GM13977 (cell line): Measurements from ENCODE around the gene SLC44A4.

Experiments used
- DNase-seq: peaks from one replicate; pipeline ENCODE4 v3.0.0; 2012; ENCODE audit warnings: low spot score
- in situ Hi-C: fragments of 300-500 bp; cut with MboI; formaldehyde crosslinking; loops from one replicate; pipeline ENCODE4 v1.12.0; 2022; ENCODE audit warnings: low sequenced_read_pairs, low pct_unique_long_range_greater_than_20kb, mixed read lengths, inconsistent platforms; ENCODE audit not compliant: unreplicated experiment
- TF ChIP-seq, protein P1 (sequence below): IDR thresholded peaks from 2 replicates; pipeline ENCODE4 v1.5.1; 2012; ENCODE audit warnings: mild to moderate bottlenecking, control low read depth; ENCODE audit not compliant: insufficient read depth; ENCODE audit errors: extremely low read depth, missing control alignments

The SLC44A4 gene

GRCh38 chr6:31880616-31881015, 1.8 kb upstream of the SLC44A4 start:
- DNase-seq, result no peak
- in situ Hi-C loops, result no loop called here
- TF ChIP-seq, protein P1, sequence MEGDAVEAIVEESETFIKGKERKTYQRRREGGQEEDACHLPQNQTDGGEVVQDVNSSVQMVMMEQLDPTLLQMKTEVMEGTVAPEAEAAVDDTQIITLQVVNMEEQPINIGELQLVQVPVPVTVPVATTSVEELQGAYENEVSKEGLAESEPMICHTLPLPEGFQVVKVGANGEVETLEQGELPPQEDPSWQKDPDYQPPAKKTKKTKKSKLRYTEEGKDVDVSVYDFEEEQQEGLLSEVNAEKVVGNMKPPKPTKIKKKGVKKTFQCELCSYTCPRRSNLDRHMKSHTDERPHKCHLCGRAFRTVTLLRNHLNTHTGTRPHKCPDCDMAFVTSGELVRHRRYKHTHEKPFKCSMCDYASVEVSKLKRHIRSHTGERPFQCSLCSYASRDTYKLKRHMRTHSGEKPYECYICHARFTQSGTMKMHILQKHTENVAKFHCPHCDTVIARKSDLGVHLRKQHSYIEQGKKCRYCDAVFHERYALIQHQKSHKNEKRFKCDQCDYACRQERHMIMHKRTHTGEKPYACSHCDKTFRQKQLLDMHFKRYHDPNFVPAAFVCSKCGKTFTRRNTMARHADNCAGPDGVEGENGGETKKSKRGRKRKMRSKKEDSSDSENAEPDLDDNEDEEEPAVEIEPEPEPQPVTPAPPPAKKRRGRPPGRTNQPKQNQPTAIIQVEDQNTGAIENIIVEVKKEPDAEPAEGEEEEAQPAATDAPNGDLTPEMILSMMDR, result no peak

- DNase-seq, result no peak
- TF ChIP-seq, protein P1, result no peak
- in situ Hi-C loops, result no loop called here
These were observed 1.1 kb upstream of the SLC44A4 start for GRCh38 chr6:31879901-31880300.

DNA sequence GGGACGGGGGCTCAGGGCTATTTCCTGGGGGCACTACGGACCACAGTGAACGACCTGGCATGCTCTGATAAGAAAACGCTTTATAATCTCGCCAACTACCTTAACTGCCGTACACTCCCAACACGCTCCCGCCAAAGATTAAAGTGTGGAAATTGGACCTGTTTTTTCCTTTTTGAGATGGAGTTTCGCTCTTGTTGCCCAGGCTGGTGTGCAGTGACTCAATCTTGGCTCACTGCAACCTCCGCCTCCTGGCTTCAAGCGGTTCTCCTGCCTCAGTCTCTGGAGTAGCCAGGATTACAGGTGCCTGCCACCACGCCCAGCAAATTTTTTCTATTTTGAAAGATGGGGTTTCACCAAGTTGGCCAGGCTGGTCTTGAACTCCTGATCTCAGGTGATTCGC, 346 bp upstream of the SLC44A4 start:
- DNase-seq, result no peak

DNA sequence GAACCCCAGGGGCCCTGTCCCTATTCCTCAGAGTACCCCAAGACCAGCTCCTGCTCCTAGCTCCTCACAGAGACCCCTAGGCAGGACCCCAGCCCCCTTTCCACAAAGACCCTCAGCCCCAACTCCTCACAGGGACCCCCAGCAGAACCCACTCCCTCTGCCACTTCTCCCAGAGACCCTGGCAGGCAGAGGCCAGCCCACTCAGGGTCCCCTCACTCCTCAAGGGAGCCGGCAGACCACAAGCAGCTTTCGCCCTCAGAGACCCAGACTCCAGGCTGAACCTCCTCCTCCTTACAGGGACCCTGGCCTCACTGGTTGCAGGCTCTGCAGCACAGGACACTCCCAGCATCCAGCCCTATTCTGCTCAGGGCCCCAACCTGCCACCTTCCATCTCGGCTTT, 575 bp downstream of the SLC44A4 start:
- DNase-seq, result no peak
- in situ Hi-C loops, result no loop called here
- TF ChIP-seq, protein P1, result no peak

More for the DNA sequence above, 346 bp upstream of the SLC44A4 start:
- TF ChIP-seq, protein P1, result no peak
- in situ Hi-C loops, result no loop called here

GRCh38 chr6:31877651-31878161, 1.1 kb downstream of the SLC44A4 start:
- no peak for DNase-seq
- TF ChIP-seq, protein P1, result no peak
- in situ Hi-C loops, result no loop called here

- TF ChIP-seq, protein P1, result no peak
- in situ Hi-C loops, result no loop called here
- no peak for DNase-seq
These were observed 1.6 kb downstream of the SLC44A4 start for GRCh38 chr6:31877125-31877650.
